Stimulated activated naive CD8-positive, alpha-beta T cell treated with anti-CD3 and anti-CD28 coated beads, Interleukin-15, Interleukin-2, amounts not matched to agents 100 ng/mL and 50 ng/mL, for 24 hours (primary cell): ENCODE data around the gene SREK1IP1.

Experiments
- H3K27ac Mint-ChIP-seq: one replicate; pipeline ENCODE4 v1.8.0; 2021; ENCODE audit warnings: mild to moderate bottlenecking, mixed read lengths
- H3K27me3 Mint-ChIP-seq: one replicate; pipeline ENCODE4 v1.8.0; 2021; ENCODE audit warnings: mixed read lengths
- H3K36me3 Mint-ChIP-seq: one replicate; pipeline ENCODE4 v1.8.0; 2021; ENCODE audit warnings: low read depth, mixed read lengths
- H3K4me1 Mint-ChIP-seq: one replicate; pipeline ENCODE4 v1.8.0; 2021; ENCODE audit warnings: low read depth, mixed read lengths
- H3K4me3 Mint-ChIP-seq: one replicate; pipeline ENCODE4 v1.8.0; 2021; ENCODE audit warnings: mild to moderate bottlenecking, mixed read lengths
- H3K9me3 Mint-ChIP-seq: one replicate; pipeline ENCODE4 v1.8.0; 2021; ENCODE audit warnings: mixed read lengths

SREK1IP1 gene

GRCh38 chr5:64682608-64683007 is 85.9 kb downstream of the SREK1IP1 start:
- H3K36me3 Mint-ChIP-seq, result no peaks in the 10 kb centered on the region
- no peak overlapping the region for H3K4me3 Mint-ChIP-seq
- H3K4me1 Mint-ChIP-seq, result no peaks in the 10 kb centered on the region
- H3K9me3 Mint-ChIP-seq, result no peaks in the 10 kb centered on the region
- no peak overlapping the region for H3K27ac Mint-ChIP-seq
- H3K27me3 Mint-ChIP-seq, result peaks cover 23% of the 10 kb centered on the region

GRCh38 chr5:64680289-64680688 is 88.2 kb downstream of the SREK1IP1 start:
- Mint-ChIP-seq H3K4me3 (no peak overlapping the region), H3K36me3 (no peaks in the 10 kb centered on the region), H3K27ac (no peak overlapping the region), H3K27me3 (peaks cover 13% of the 10 kb centered on the region), H3K9me3 (no peaks in the 10 kb centered on the region), H3K4me1 (no peaks in the 10 kb centered on the region)

- H3K4me3 Mint-ChIP-seq, result no peak overlapping the region
- no peaks in the 10 kb centered on the region for H3K9me3 Mint-ChIP-seq
- H3K27ac Mint-ChIP-seq, result no peak overlapping the region
- H3K27me3 Mint-ChIP-seq, result peaks cover 21% of the 10 kb centered on the region
- H3K4me1 Mint-ChIP-seq, result no peaks in the 10 kb centered on the region
- H3K36me3 Mint-ChIP-seq, result no peaks in the 10 kb centered on the region
Measured at GRCh38 chr5:64678374-64678773, 90.1 kb downstream of the SREK1IP1 start.

- Mint-ChIP-seq H3K4me3 (no peak overlapping the region), H3K27me3 (peaks cover 9% of the 10 kb centered on the region), H3K4me1 (no peaks in the 10 kb centered on the region), H3K27ac (no peak overlapping the region), H3K36me3 (no peaks in the 10 kb centered on the region), H3K9me3 (no peaks in the 10 kb centered on the region)
Measured at GRCh38 chr5:64671678-64672077, 96.8 kb downstream of the SREK1IP1 start.

- Mint-ChIP-seq H3K9me3 (no peaks in the 10 kb centered on the region), H3K4me3 (no peak overlapping the region), H3K36me3 (no peaks in the 10 kb centered on the region), H3K27me3 (peaks cover 18% of the 10 kb centered on the region), H3K4me1 (no peaks in the 10 kb centered on the region), H3K27ac (no peak overlapping the region)
Measured at GRCh38 chr5:64670277-64670676, 98.2 kb downstream of the SREK1IP1 start.
